ENCODE results near the gene LUC7L3.
A peak's percentile ranks its signal among the peaks of the same experiment; 100 is the strongest.
"Not testable (repeated sequence)": the region's sequence is repeated elsewhere in the genome, so short reads cannot be mapped to it uniquely, and the experiment has no call there.

The LUC7L3 gene, protein sequence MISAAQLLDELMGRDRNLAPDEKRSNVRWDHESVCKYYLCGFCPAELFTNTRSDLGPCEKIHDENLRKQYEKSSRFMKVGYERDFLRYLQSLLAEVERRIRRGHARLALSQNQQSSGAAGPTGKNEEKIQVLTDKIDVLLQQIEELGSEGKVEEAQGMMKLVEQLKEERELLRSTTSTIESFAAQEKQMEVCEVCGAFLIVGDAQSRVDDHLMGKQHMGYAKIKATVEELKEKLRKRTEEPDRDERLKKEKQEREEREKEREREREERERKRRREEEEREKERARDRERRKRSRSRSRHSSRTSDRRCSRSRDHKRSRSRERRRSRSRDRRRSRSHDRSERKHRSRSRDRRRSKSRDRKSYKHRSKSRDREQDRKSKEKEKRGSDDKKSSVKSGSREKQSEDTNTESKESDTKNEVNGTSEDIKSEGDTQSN

GRCh38 chr17:50719144-50719923, at the start of gene LUC7L3:
Gene LUC7L3, plus strand, starts transcription at chr17:50719603. Its CDS starts 130 bp downstream, at chr17:50719733.
- DNase-seq = peak; percentile 93

- no peak for DNase-seq
Observed at GRCh38 chr17:50672071-50672470, 47.3 kb upstream of the LUC7L3 start.

DNA sequence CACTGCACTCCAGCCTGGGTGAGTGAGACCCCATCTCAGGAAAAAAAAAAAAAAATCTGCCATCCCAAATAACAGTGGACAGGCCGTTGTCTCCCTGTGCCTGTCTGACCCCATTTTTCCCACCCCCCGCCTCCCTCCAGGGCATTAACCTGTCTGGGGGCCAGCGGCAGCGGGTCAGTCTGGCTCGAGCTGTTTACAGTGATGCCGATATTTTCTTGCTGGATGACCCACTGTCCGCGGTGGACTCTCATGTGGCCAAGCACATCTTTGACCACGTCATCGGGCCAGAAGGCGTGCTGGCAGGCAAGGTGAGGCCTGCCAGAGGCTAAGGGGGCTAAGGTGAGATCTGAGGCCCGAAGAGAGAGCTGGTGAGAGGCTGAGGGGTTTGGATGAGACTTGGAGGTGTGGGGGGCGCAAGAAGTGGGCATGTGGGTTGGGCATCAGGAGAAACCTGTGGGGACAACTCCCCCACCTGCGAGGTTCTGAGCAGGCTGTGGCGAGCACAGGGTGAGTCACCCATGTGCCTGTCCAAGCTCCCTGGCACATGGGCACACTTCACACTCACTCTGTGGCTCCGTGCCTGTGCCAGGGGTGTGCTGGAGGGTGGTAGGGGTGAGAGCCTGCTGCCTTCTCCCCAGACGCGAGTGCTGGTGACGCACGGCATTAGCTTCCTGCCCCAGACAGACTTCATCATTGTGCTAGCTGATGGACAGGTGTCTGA, 46.4 kb upstream of the LUC7L3 start:
- DNase-seq = no peak

- no peak for DNase-seq
Observed at GRCh38 chr17:50675190-50675589, 44.2 kb upstream of the LUC7L3 start.

DNA sequence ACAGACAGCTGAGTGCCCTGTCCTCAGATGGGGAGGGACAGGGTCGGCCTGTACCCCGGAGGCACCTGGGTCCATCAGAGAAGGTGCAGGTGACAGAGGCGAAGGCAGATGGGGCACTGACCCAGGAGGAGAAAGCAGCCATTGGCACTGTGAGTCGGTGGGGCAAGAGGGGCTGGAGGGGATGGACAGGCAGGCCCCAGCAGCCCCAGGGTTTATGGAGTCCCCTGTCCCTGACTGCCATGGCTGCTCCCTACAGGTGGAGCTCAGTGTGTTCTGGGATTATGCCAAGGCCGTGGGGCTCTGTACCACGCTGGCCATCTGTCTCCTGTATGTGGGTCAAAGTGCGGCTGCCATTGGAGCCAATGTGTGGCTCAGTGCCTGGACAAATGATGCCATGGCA, 43.8 kb upstream of the LUC7L3 start:
- no peak for DNase-seq

GRCh38 chr17:50676065-50676975, 43.1 kb upstream of the LUC7L3 start:
- DNase-seq = no peak

GRCh38 chr17:50677851-50678375, 41.5 kb upstream of the LUC7L3 start:
- DNase-seq = no peak

GRCh38 chr17:50679008-50679544, 40.3 kb upstream of the LUC7L3 start:
- no peak for DNase-seq

DNA sequence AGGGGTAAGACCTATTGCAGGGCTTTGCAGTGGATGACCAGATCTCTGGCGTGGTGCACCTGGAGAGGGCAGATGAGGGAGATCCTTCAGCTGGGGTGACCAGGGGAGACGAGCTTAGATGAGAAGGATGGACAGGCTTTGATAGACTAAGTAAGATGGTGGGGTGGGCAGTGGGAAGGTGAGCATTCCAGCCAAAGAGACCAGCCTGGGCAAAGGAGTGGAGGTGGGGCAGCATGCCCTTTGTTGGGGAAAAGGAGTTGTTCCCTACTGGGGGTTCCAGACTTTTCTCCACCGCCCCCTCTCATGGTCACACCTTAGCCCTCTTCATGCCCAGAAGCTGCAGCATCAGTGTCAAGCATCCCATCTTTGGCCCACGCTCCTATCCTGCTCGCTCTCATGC, 39.3 kb upstream of the LUC7L3 start:
- no peak for DNase-seq

- not testable (repeated sequence) for DNase-seq
Observed at GRCh38 chr17:50680543-50681262, 38.7 kb upstream of the LUC7L3 start.

DNA sequence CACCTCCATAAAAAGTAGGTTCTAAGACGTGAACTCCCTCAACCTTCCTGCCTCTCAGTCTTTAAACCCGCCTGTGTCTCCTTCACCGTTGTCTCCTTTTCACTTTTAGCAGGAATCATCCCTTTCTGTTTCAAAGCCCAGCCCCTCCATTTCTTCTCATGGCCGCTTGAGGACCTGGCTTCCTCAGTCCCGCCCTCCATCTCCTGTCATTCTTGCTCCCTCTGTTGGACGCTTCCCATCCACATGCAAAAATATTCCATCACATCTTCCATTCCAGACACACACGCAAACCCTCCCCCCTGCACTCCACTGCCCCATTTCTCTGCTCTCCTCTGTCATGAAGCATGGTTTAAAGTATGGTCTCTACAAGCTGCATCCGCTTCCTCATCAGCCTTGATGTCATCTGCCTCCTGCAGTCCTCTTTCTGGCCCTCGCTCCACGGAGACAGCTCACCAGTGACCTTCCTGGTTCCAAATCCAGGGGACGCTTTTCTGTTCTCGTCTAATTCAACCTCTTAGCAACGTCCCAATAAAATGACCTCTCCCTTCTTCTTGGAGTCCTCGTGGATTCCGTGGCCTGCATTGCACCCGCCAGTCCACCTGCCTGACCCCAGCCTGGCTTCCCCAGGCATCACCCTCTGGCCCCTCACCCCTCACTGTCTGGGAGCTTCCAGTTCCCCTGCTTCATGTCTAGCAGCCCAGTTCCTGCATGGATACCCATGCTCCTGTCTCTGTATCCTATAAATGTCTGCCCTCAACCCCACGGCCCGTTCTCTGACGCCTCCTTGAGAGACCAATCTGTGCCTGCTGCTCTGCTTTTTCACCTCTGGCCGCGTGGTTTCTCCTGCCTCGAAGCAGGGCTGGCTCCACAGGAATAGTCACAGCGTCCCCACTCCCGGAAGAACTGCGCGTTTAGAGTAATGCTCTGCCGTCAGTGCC, 37.9 kb upstream of the LUC7L3 start:
- DNase-seq = no peak

DNA sequence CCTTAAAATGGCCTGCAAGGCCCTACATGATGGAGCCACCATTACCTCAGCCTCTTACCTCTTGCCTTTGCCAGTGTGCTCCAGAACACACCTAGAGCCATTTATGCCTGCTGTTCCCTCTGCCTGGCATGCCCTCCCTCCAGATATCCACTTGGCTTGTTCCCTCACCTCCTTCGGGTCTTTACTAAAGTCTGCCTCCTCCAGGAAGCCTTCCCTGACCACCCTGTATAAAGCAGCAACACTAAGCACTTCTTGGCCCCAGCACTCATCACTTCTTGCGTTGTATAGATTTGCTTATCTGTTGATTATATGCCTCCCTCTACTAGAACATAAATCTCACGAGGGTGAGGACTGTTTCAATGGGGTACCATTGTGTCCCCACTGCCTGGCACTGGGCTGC, 37.0 kb upstream of the LUC7L3 start:
- no peak for DNase-seq

DNA sequence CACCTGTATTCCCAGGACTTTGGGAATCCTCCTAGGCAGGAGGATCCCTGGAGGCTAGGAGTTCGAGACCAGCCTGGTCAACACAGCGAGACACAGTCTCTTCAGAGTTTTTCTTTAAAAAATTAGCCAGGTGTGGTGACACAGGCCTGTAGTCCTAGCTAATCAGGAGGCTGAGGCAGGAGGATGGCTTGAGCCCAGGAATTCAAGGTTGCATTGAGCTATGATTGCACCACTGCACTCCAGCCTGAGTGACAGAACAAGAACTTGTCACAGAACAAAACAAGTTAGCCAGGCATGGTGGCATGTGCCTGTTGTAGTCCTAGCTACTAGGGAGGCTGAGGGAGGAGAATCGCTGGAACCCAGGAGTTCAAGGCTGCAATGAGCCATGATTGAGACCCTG, 36.5 kb upstream of the LUC7L3 start:
- no peak for DNase-seq

- no peak for DNase-seq
Observed at GRCh38 chr17:50683434-50684287, 35.7 kb upstream of the LUC7L3 start.

DNA sequence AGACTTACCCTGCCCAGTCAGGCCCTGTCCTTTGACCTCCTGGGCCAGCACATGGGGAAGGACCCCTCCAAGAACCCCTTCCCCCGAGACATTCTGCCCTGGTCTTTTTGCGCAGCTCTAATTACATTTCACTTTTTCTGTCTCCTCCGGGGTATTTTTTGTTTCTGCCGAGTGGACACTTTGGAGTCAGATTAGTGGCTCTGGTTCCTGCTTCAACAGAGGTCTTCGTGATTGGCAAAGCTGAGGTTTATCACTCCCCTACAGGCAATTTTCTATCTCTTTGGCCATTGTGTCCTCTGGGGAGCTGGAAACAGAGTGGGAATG, 35.2 kb upstream of the LUC7L3 start:
- DNase-seq = no peak

- no peak for DNase-seq
Observed at GRCh38 chr17:50684612-50685333, 34.6 kb upstream of the LUC7L3 start.

GRCh38 chr17:50685334-50685665, 34.1 kb upstream of the LUC7L3 start:
- no peak for DNase-seq

- no peak for DNase-seq
Observed at GRCh38 chr17:50685691-50686493, 33.5 kb upstream of the LUC7L3 start.
